Activated CD4-positive, CD25-positive, alpha-beta regulatory T cell treated with anti-CD3 and anti-CD28 coated beads, Interleukin-2, amount 50 U/mL, for 72 hours (primary cell): Measurements from ENCODE around the gene LRRC61.

Experiments
- DNase-seq: peaks from one replicate; pipeline ENCODE4 v3.0.0; 2021

LRRC61 gene

GRCh38 chr7:150372271-150373048 lies 49.3 kb downstream of the LRRC61 start:
- DNase-seq, result no peak

- DNase-seq, result no peak
These were observed 50.1 kb downstream of the LRRC61 start for GRCh38 chr7:150373049-150373801.

DNA sequence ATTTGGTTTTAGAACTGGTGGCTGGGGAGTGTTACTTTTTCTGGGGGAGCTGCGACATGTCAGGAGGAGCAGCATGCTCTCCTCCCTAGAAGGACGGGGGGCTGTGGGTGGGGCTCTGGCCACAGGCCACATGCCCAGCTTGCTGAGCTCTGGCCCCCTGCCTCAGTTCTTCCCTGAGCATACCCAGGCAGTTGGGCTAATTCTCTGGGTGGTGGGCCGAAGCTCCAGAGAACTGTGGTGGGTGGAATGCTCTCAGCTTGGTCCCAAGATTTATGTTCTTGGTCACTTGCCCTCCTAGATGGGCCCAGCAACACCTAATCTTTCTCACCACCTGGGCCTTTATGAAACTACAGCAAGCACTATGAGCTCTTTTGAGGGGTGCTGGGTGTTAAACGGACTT lies 50.9 kb downstream of the LRRC61 start:
- no peak for DNase-seq

GRCh38 chr7:150374472-150374871 lies 51.3 kb downstream of the LRRC61 start:
- DNase-seq, result no peak

DNA sequence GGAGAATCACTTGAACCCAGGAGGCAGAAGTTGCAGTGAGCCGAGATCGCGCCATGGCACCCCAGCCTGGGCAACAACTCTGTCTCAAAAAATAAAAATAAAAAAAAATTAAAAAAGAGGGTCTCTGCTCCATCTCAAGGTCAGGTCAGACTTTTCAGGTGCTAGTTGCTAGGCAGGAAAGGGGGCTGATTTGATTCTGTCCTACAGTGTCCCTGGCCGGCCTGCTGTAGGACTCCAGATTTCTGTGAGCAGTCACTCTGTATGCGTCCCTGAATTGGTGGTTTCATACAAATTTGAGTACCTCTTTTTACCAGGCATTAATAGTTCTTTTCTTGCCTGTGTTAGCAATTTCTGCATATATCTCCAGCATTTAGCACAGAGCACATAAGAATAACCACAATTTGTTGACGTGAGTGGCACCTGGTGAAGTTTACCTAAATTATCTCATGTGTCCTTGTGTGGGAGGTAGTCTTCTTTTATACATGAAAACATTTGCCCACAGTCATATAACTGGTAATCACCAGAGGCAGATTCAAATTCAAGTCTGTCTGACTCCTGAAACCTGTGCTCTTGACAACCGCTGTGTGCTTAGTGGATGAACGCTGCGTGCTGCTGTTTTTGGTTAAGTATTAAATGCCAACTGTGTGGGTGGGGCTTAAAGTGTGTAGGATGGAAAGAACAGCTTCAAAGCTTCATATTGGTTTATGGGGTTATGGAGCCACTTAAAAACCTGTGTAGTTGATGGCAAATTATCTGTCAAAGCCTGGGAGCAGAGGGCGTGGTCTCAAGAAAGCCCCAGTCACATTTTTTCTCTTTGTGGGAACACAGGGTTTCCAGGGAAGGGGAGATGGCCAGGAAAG lies 52.7 kb downstream of the LRRC61 start:
- no peak for DNase-seq

DNA sequence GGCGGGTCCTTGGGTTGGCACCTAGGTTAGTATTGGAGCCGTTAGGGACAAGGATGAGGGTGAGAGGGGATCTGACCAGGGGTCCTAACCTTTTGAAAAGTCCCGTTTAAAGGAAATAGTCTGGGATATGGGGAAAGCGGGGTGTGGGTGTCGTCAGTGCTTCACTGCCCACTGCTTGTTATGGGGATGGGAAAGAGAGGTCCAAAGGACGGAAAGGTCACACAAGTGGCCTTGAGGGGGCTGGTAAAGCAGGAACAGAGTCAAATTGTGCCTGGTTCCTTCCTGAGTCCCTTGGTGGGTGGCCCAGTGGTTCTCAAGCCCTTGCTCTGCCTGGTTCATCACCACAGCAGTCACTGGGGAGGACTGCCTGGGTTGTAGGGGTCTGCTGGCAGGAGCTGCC lies 53.4 kb downstream of the LRRC61 start:
- DNase-seq, result no peak

DNA sequence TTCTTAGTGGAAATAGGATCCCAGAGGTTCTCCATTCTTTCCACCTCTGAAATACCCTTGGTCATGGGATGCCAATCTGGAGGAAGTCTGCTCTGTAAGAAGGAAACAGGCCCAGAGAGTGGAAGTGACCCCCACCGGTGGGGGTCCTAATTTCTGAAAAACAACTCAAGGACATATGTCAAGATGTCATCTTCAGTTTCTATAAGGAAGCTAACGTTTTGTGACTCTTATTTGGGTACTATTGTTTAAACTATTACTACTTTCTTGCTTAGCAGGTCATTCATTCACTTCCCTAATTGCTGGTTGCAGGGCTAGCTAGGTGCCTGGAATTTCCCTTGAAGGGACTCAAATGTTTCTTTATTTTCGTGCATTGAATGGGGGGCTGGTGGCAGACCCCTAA lies 54.0 kb downstream of the LRRC61 start:
- DNase-seq, result no peak

GRCh38 chr7:150377635-150378034 lies 54.5 kb downstream of the LRRC61 start:
- DNase-seq, result no peak

DNA sequence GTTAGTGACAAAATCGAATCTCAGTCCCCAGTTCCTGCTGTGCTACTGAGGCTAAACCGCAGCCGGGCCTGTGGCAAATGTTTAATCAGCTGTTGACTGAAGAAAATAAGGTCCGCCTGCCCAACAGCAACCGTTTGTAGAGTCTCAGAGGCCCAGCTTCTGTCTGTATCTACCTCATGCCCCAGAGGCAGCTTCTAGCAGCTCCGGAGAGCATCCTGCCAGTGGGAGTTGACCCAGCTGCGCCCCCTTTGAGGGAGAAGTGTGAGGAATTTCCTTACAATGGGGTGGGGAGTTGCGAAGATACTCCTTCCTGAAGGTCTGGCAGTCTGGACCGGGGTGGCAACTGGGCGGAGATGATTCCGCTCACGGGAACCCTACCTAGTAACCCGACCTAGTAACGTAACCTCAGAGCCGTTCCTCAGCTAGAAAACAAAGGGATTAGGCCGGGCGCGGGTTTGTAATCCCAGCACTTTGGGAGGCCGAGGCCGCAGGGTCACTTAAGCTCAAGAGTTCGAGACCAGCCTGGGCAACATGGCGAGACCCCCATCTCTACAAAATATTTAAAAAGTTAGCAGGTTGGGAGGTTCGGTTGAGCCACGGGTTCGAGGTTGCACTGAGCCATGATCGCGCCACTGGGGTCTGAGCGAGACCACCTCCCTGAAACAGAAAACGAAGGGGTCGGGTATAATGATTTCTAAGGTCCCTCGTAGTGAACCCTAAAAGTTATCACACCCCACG lies 55.1 kb downstream of the LRRC61 start:
- no peak for DNase-seq

DNA sequence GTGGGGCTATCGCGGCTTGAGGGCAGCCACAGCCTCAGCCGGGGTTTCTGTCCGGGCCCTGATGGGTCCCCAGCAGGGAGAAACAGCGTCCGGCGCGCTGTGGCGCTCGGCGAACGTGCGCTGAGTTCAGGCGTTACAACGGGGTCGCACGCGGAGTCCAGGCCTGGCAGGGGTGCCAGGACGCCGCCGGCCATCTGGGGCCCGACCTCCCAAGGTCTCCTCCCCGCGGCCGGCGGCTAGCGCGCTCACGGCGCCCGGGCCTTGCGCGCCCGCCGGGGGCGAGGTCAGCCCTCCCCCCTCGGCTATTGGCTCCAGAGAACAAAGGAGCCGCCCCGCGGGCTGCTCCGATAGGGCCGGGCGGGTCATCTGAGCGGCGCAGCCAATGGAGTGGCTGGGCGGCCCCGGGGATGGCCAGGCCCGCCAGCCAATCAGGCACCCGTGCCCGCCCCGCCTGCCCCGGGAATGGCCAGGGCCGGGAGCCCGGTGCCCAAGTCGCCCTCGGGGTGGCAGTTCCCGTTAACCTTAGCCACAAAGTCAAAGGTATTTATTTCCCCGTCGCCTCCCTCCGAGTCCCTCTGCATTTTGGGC lies 55.8 kb downstream of the LRRC61 start, which contains the start of gene ZNF775:
Gene ZNF775, plus strand, starts transcription at position 478 of the 588 bp plus-strand sequence. CDS start 9,141 bp downstream, outside the sequence.
- DNase-seq, result peak; percentile 93

- no peak for DNase-seq
These were observed 56.6 kb downstream of the LRRC61 start for GRCh38 chr7:150379441-150380379.

GRCh38 chr7:150380463-150380862 lies 57.3 kb downstream of the LRRC61 start:
- DNase-seq, result no peak

GRCh38 chr7:150381096-150381495 lies 57.9 kb downstream of the LRRC61 start:
- no peak for DNase-seq

DNA sequence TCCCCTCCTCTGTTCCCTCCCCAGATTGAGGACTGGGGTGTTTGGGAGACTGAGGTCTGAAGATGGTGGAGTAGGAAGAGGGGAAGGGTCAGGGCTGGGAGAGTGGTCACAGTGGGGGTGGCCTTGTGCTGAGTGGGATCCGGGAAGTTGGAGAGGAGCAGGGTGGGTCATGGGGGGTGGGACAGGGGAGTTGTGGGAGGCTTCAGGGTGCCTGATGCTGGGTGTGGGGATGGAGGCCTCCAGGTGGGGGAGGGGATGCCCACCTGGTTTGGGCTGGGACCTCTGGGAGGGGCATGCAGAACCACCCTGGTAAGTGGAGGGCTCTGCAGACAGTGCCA lies 58.6 kb downstream of the LRRC61 start:
- DNase-seq, result no peak

DNA sequence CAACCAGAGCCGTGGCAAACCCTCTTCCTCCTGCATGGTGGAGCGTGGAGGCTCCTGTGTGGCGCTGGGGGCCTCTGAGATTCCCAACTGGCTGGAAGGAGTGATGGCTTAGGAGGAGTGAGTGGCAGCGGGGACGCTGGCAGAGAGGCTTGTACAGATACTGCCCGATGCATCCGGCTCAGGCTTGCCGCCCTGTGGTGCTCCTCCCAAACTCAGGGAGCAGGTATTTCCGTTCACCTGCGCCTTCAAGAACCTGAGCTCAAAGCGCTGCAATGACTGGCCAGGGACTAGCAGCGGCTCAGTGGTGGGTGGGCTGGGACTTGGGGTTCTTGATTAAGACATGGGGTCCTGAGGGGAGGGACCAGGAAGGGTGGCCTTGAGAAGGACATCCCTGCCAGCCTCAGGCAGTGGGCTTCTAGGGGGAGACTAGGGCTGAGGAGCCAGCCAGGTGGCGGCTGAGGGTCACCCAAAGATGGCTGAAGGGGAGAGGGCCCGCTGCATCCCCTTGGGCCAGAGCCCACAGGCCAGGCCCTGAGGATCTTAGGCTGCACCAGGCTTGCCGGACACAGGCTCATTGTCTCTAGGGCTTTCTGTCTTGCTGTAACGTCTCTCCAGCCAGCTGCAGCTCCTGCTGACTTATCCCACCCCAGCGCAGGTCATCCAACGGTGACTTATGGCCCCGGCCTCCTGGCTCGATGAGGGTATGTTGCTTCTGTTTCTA lies 59.1 kb downstream of the LRRC61 start:
- DNase-seq, result no peak

DNA sequence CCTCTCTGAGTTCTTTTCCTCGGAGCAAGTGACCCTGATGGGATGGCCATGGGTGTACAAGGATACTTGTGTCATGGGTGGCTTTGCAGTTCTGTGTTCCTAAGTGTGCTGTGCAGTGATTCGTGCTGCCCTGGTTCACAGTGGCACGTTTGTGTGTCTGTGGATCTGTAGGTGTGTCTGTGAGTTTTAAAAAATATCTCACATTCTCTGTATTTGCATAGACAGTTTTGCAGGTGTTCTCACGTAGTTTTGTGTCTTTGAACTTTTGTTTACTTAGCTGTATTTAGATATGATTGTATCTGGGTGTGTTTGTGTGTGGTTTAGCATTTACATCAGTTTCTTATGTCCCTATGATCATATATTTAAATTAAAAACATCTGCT lies 59.7 kb downstream of the LRRC61 start:
- no peak for DNase-seq

- no peak for DNase-seq
These were observed 60.7 kb downstream of the LRRC61 start for GRCh38 chr7:150383710-150384397.

- no peak for DNase-seq
These were observed 61.5 kb downstream of the LRRC61 start for GRCh38 chr7:150384406-150385301.

DNA sequence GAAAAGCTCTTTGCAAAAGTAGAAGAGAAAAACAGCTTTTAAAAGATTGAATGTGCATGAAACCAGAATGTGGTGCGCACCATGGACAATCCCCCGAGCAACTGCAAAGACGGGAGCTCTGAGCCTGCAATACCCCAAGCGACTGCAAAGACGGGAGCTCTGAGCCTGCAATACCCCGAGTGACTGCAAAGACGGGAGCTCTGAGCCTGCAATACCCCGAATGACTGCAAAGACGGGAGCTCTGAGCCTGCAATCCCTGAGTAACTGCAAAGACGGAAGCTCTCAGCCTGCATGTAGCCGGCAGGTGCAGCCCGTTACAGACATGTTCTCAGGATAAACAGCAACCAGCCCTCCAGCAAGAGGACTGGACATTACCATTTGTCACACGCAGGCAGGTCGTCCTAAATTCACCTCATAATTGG lies 62.2 kb downstream of the LRRC61 start:
- DNase-seq, result no peak
